ENCODE measurements around the gene SH3BP4. TPM values are rescaled to one million over a fixed set of nuclear protein-coding genes. Genes with fewer than 3 reads are reported as not detected.

SH3BP4 gene
- total and polyA plus RNA-seq, 2 of the 13 experiments (the other 11 are each of a cell fraction or from before 2014, with no cell fraction given) = 34.6 to 99.1 TPM

GRCh38 chr2:234973008-234973407 lies 21.2 kb downstream of the SH3BP4 start:
- DNase-seq (ENCODE audit: low spot score) (no peak), FAIRE-seq (no peak), ATAC-seq (no peak)
- Histone ChIP-seq H3K9me3 (ENCODE audit: low read length) (no peaks in the 10 kb centered on the region), H3K79me2 (ENCODE audit: insufficient read depth, low read length) (peaks cover 97% of the 10 kb centered on the region), H3K27ac (ENCODE audit: extremely low read length, insufficient read depth, low read length) (no peak overlapping the region), H2AFZ (ENCODE audit: low read length) (no peak overlapping the region), H4K20me1 (ENCODE audit: insufficient read depth, low read length) (peaks cover 85% of the 10 kb centered on the region), H3K4me2 (ENCODE audit: low read depth, low read length) (no peak overlapping the region), H3K4me1 (ENCODE audit: insufficient read depth, low read length) (peaks cover 80% of the 10 kb centered on the region), H3K9ac (ENCODE audit: insufficient read depth, low read depth, low read length) (no peak overlapping the region), H3K27me3 (ENCODE audit: control insufficient read depth in 1 of 2, insufficient read depth in 2 of 2, low read length in 2 of 2) (no peaks in the 10 kb centered on the region), H3K4me3 (replicated peaks in 1 of 3; ENCODE audit: insufficient read depth in 1 of 3, low read depth in 2 of 3, low read length in 3 of 3) (no peak overlapping the region), H3K36me3 (replicated peaks in 1 of 2; ENCODE audit: control insufficient read depth in 1 of 2, insufficient read depth in 2 of 2, low read length in 2 of 2) (peaks cover 11 to 42% of the 10 kb centered on the region in 2 experiments)
- 96% methylated on average over 8 of the region's 8 CpGs for WGBS (ENCODE audit: low lambda C conversion rate)
- intact Hi-C loops (cut with micrococcal nuclease; ENCODE audit: unreplicated experiment) = no loop called here
- no peak for TF ChIP-seq ARNT (IDR thresholded peaks at IDR 0.05)
- no peak for TF ChIP-seq DDIT3 (CRISPR knock-in tag; IDR thresholded peaks at IDR 0.05)
- peak; percentile 4 for TF ChIP-seq RBM22 (optimal IDR thresholded peaks at IDR 0.05; ENCODE audit: low read length)
- ChIA-PET POLR2A (no interaction called here), CTCF (ENCODE audit: low intra/inter-chr PET ratio, low total read pairs) (no interaction called here)
- no TSS peak for BruUV-seq (replicated peaks)
- in situ Hi-C loops (cut with HindIII; ENCODE audit: extremely low pct_ligation_motif_present, low pct_unique_long_range_greater_than_20kb) = no loop called here

- POLR2A ChIA-PET = no interaction called here
- no peaks in the 10 kb centered on the region for H3K9me3 ChIP-seq (ENCODE audit: low read length)
- peaks cover 83% of the 10 kb centered on the region for H4K20me1 ChIP-seq (ENCODE audit: insufficient read depth, low read length)
- no peaks in the 10 kb centered on the region for H3K27me3 ChIP-seq (ENCODE audit: control insufficient read depth in 1 of 2, insufficient read depth in 2 of 2, low read length in 2 of 2)
- no peak for DNase-seq (ENCODE audit: low spot score)
- WGBS (ENCODE audit: low lambda C conversion rate) = 94% methylated on average over 28 of the region's 30 CpGs
- no peak overlapping the region for H3K27ac ChIP-seq (ENCODE audit: extremely low read length, insufficient read depth, low read length)
- H3K4me2 ChIP-seq (ENCODE audit: low read depth, low read length) = no peak overlapping the region; the same call in 1 of the 2 replicates
- H3K9ac ChIP-seq (ENCODE audit: insufficient read depth, low read depth, low read length) = no peak overlapping the region
- BruUV-seq (replicated peaks) = TSS peak; percentile 7
- peaks cover 82% of the 10 kb centered on the region for H3K4me1 ChIP-seq (ENCODE audit: insufficient read depth, low read length)
- H3K79me2 ChIP-seq (ENCODE audit: insufficient read depth, low read length) = peaks cover 97% of the 10 kb centered on the region
- intact Hi-C loops (cut with micrococcal nuclease; ENCODE audit: unreplicated experiment) = loop anchor here (5.0 kb wide), 1 partner anchor 83 kb away; no protein-coding TSS in a partner anchor
- in situ Hi-C loops (cut with HindIII; ENCODE audit: extremely low pct_ligation_motif_present, low pct_unique_long_range_greater_than_20kb) = no loop called here
- ATAC-seq = no peak
- FAIRE-seq = no peak
- H2AFZ ChIP-seq (ENCODE audit: low read length) = no peak overlapping the region
- peaks cover 10 to 39% of the 10 kb centered on the region in 2 experiments for H3K36me3 ChIP-seq (replicated peaks in 1 of 2; ENCODE audit: control insufficient read depth in 1 of 2, insufficient read depth in 2 of 2, low read length in 2 of 2)
- CTCF ChIA-PET (ENCODE audit: low intra/inter-chr PET ratio, low total read pairs) = no interaction called here
- no peak overlapping the region for H3K4me3 ChIP-seq (replicated peaks in 1 of 3; ENCODE audit: insufficient read depth in 1 of 3, low read depth in 2 of 3, low read length in 3 of 3)
- 0 out of 2 replicates have a peak, but pooled peaks have one; percentile 9 for TF ChIP-seq ZMYM3 (CRISPR knock-in tag; IDR thresholded peaks at IDR 0.05)
- TF ChIP-seq ATF6 (CRISPR knock-in tag; conservative IDR thresholded peaks at IDR 0.05) = no peak
- TF ChIP-seq ZNF142 (CRISPR knock-in tag; IDR thresholded peaks at IDR 0.05) = no peak
- no peak for TF ChIP-seq ZNF225 (CRISPR knock-in tag; IDR thresholded peaks at IDR 0.05)
- TF ChIP-seq ATM (IDR thresholded peaks at IDR 0.05; ENCODE audit: borderline replicate concordance) = no peak
- TF ChIP-seq ZNF264 (CRISPR knock-in tag; IDR thresholded peaks at IDR 0.05) = no peak
Observed at GRCh38 chr2:234974501-234975385, 22.9 kb downstream of the SH3BP4 start.

Data from HepG2 (cell line).